Measurements from ENCODE around the gene RHOV.
A peak's percentile ranks its signal among the peaks of the same experiment; 100 is the strongest.

RHOV gene

GRCh38 chr15:40873694-40874561 lies at the start of gene RHOV:
Gene RHOV, minus strand, starts transcription at chr15:40874234. Its CDS starts 95 bp downstream, at chr15:40874139.
- Histone ChIP-seq H3K9me3 (ENCODE audit: control insufficient read depth, insufficient read depth, low read length) (no peaks in the 10 kb centered on the region), H3K36me3 (ENCODE audit: insufficient read depth, low read length) (no peaks in the 10 kb centered on the region), H3K4me1 (ENCODE audit: insufficient read depth, low read length) (peaks cover 9% of the 10 kb centered on the region), H3K9ac (ENCODE audit: low read depth, low read length) (peak within 1 kb of the TSS; percentile 64; the same call in 1 of the 2 replicates)

- Histone ChIP-seq H3K4me1 (ENCODE audit: insufficient read depth, low read length) (peaks cover 8% of the 10 kb centered on the region; the same call in 1 of the 2 replicates), H3K9me3 (ENCODE audit: control insufficient read depth, insufficient read depth, low read length) (no peaks in the 10 kb centered on the region), H3K9ac (ENCODE audit: low read depth, low read length) (no peak overlapping the region)
Observed at GRCh38 chr15:40923551-40923950, 49.5 kb upstream of the RHOV start.

GRCh38 chr15:40922608-40923005 lies 48.6 kb upstream of the RHOV start:
- H3K4me1 ChIP-seq (ENCODE audit: insufficient read depth, low read length), result peaks cover 8% of the 10 kb centered on the region; the same call in 1 of the 2 replicates
- no peak overlapping the region for H3K9ac ChIP-seq (ENCODE audit: low read depth, low read length)

More at GRCh38 chr15:40923551-40923950, 49.5 kb upstream of the RHOV start:
- H3K36me3 ChIP-seq (ENCODE audit: insufficient read depth, low read length), result no peaks in the 10 kb centered on the region

GRCh38 chr15:40921949-40922607 lies 48.0 kb upstream of the RHOV start:
- no peaks in the 10 kb centered on the region for H3K9me3 ChIP-seq (ENCODE audit: control insufficient read depth, insufficient read depth, low read length)
- peaks cover 5% of the 10 kb centered on the region; the same call in 1 of the 2 replicates for H3K4me1 ChIP-seq (ENCODE audit: insufficient read depth, low read length)
- H3K9ac ChIP-seq (ENCODE audit: low read depth, low read length), result no peak overlapping the region
- H3K36me3 ChIP-seq (ENCODE audit: insufficient read depth, low read length), result no peaks in the 10 kb centered on the region

More at GRCh38 chr15:40922608-40923005, 48.6 kb upstream of the RHOV start:
- Histone ChIP-seq H3K36me3 (ENCODE audit: insufficient read depth, low read length) (no peaks in the 10 kb centered on the region), H3K9me3 (ENCODE audit: control insufficient read depth, insufficient read depth, low read length) (no peaks in the 10 kb centered on the region)

- H3K36me3 ChIP-seq (ENCODE audit: insufficient read depth, low read length), result no peaks in the 10 kb centered on the region
- no peaks in the 10 kb centered on the region for H3K9me3 ChIP-seq (ENCODE audit: control insufficient read depth, insufficient read depth, low read length)
- peaks cover 7% of the 10 kb centered on the region; the same call in 1 of the 2 replicates for H3K4me1 ChIP-seq (ENCODE audit: insufficient read depth, low read length)
- no peak overlapping the region for H3K9ac ChIP-seq (ENCODE audit: low read depth, low read length)
Observed at GRCh38 chr15:40918799-40919392, 44.9 kb upstream of the RHOV start.

- Histone ChIP-seq H3K9me3 (ENCODE audit: control insufficient read depth, insufficient read depth, low read length) (no peaks in the 10 kb centered on the region), H3K4me1 (ENCODE audit: insufficient read depth, low read length) (peaks cover 7% of the 10 kb centered on the region; the same call in 1 of the 2 replicates), H3K9ac (ENCODE audit: low read depth, low read length) (no peak overlapping the region), H3K36me3 (ENCODE audit: insufficient read depth, low read length) (no peaks in the 10 kb centered on the region)
Observed at GRCh38 chr15:40918146-40918798, 44.2 kb upstream of the RHOV start.

GRCh38 chr15:40917585-40917984 lies 43.6 kb upstream of the RHOV start:
- H3K36me3 ChIP-seq (ENCODE audit: insufficient read depth, low read length), result no peaks in the 10 kb centered on the region

GRCh38 chr15:40915679-40916078 lies 41.6 kb upstream of the RHOV start:
- peaks cover 19% of the 10 kb centered on the region; the same call in 1 of the 2 replicates for H3K4me1 ChIP-seq (ENCODE audit: insufficient read depth, low read length)
- H3K9me3 ChIP-seq (ENCODE audit: control insufficient read depth, insufficient read depth, low read length), result no peaks in the 10 kb centered on the region
- no peak overlapping the region for H3K9ac ChIP-seq (ENCODE audit: low read depth, low read length)
- H3K36me3 ChIP-seq (ENCODE audit: insufficient read depth, low read length), result no peaks in the 10 kb centered on the region

More at GRCh38 chr15:40917585-40917984, 43.6 kb upstream of the RHOV start:
- no peaks in the 10 kb centered on the region for H3K9me3 ChIP-seq (ENCODE audit: control insufficient read depth, insufficient read depth, low read length)
- H3K9ac ChIP-seq (ENCODE audit: low read depth, low read length), result no peak overlapping the region
- peaks cover 9% of the 10 kb centered on the region; the same call in 1 of the 2 replicates for H3K4me1 ChIP-seq (ENCODE audit: insufficient read depth, low read length)

- no peaks in the 10 kb centered on the region for H3K36me3 ChIP-seq (ENCODE audit: insufficient read depth, low read length)
- H3K4me1 ChIP-seq (ENCODE audit: insufficient read depth, low read length), result peaks cover 20% of the 10 kb centered on the region; the same call in 1 of the 2 replicates
- H3K9ac ChIP-seq (ENCODE audit: low read depth, low read length), result no peak overlapping the region
- no peaks in the 10 kb centered on the region for H3K9me3 ChIP-seq (ENCODE audit: control insufficient read depth, insufficient read depth, low read length)
Observed at GRCh38 chr15:40915116-40915661, 41.2 kb upstream of the RHOV start.

GRCh38 chr15:40914486-40914885 lies 40.5 kb upstream of the RHOV start:
- Histone ChIP-seq H3K4me1 (ENCODE audit: insufficient read depth, low read length) (peaks cover 20% of the 10 kb centered on the region; the same call in 1 of the 2 replicates), H3K36me3 (ENCODE audit: insufficient read depth, low read length) (no peaks in the 10 kb centered on the region), H3K9ac (ENCODE audit: low read depth, low read length) (no peak overlapping the region), H3K9me3 (ENCODE audit: control insufficient read depth, insufficient read depth, low read length) (no peaks in the 10 kb centered on the region)

- H3K4me1 ChIP-seq (ENCODE audit: insufficient read depth, low read length), result peaks cover 20% of the 10 kb centered on the region; the same call in 1 of the 2 replicates
- no peak overlapping the region for H3K9ac ChIP-seq (ENCODE audit: low read depth, low read length)
- H3K36me3 ChIP-seq (ENCODE audit: insufficient read depth, low read length), result no peaks in the 10 kb centered on the region
- H3K9me3 ChIP-seq (ENCODE audit: control insufficient read depth, insufficient read depth, low read length), result no peaks in the 10 kb centered on the region
Observed at GRCh38 chr15:40914013-40914412, 40.0 kb upstream of the RHOV start.

GRCh38 chr15:40912478-40912877 lies 38.4 kb upstream of the RHOV start:
- Histone ChIP-seq H3K9ac (ENCODE audit: low read depth, low read length) (no peak overlapping the region), H3K36me3 (ENCODE audit: insufficient read depth, low read length) (no peaks in the 10 kb centered on the region), H3K9me3 (ENCODE audit: control insufficient read depth, insufficient read depth, low read length) (no peaks in the 10 kb centered on the region), H3K4me1 (ENCODE audit: insufficient read depth, low read length) (peaks cover 20% of the 10 kb centered on the region; the same call in 1 of the 2 replicates)

- Histone ChIP-seq H3K36me3 (ENCODE audit: insufficient read depth, low read length) (no peaks in the 10 kb centered on the region), H3K9me3 (ENCODE audit: control insufficient read depth, insufficient read depth, low read length) (no peaks in the 10 kb centered on the region)
Observed at GRCh38 chr15:40911693-40912092, 37.7 kb upstream of the RHOV start.

More at GRCh38 chr15:40911693-40912092, 37.7 kb upstream of the RHOV start:
- Histone ChIP-seq H3K9ac (ENCODE audit: low read depth, low read length) (no peak overlapping the region), H3K4me1 (ENCODE audit: insufficient read depth, low read length) (peaks cover 20% of the 10 kb centered on the region; the same call in 1 of the 2 replicates)

All from ES-I3 (cell line).